ENCODE results near the gene SPOCK2. TPM values are rescaled to one million over a fixed set of nuclear protein-coding genes. Genes with fewer than 3 reads are reported as not detected.

SPOCK2 gene
- polyA plus RNA-seq, 1 experiment, result 0.02 TPM

DNA sequence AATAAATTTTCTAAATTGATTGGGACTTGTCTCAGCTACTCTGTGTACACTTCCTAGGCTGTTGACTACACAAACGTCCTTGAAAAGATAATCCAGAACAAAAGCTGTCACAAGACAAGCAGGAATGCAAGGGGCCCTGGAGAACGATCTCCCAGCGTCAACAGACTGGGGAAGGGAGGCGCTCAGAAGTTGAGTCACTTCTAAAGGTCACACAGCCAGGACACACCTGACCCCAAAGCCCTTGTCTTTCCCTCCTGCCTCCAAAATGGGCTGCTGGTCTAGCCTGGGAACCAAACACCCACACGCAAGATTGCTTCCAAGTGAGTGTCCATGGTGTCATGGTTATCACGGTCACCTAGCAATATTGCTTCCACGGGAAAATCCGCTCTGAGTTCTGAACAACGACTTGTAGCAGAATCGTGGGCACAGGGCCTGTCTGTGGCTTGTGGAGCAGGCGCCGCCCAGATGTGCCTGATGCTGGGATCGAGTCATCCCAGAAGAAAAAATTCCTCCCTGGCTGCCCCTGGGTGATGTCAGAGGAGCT, 49.8 kb downstream of the SPOCK2 start:
- no peak overlapping the region for H3K27ac ChIP-seq (ENCODE audit: low read depth, low read length)
- no peaks in the 10 kb centered on the region for H3K27me3 ChIP-seq (ENCODE audit: control insufficient read depth, insufficient read depth, low read length)
- no peak overlapping the region for H3K4me3 ChIP-seq (ENCODE audit: low read depth, low read length)
- no peak for DNase-seq (ENCODE audit: low read depth, low spot score)
- CTCF ChIA-PET, result interaction anchor here (0.7 to 4.0 kb wide), 3 partner anchors 10 to 142 kb away, joined by 4 to 40 read pairs (median 33); no protein-coding TSS in a partner anchor
- TF ChIP-seq CTCF (IDR thresholded peaks at IDR 0.05; ENCODE audit: low read depth, low read length), result no peak
- POLR2A ChIA-PET, result no interaction called here
- H3K9me3 ChIP-seq (ENCODE audit: control insufficient read depth, insufficient read depth, low read length), result no peaks in the 10 kb centered on the region

GRCh38 chr10:72037811-72038210, 50.5 kb downstream of the SPOCK2 start:
- ChIA-PET POLR2A (no interaction called here), CTCF (interaction anchor here (0.7 to 4.0 kb wide), 3 partner anchors 11 to 141 kb away, joined by 3 to 40 read pairs (median 33); no protein-coding TSS in a partner anchor)
- Histone ChIP-seq H3K27ac (ENCODE audit: low read depth, low read length) (no peak overlapping the region), H3K4me3 (ENCODE audit: low read depth, low read length) (no peak overlapping the region), H3K9me3 (ENCODE audit: control insufficient read depth, insufficient read depth, low read length) (no peaks in the 10 kb centered on the region), H3K27me3 (ENCODE audit: control insufficient read depth, insufficient read depth, low read length) (no peaks in the 10 kb centered on the region)
- no peak for DNase-seq (ENCODE audit: low read depth, low spot score)
- no peak for TF ChIP-seq CTCF (IDR thresholded peaks at IDR 0.05; ENCODE audit: low read depth, low read length)

- ChIA-PET CTCF (interaction anchor here (4.0 kb wide), 1 partner anchor 11 kb away, joined by 40 read pairs; no protein-coding TSS in a partner anchor), POLR2A (interaction anchor here (1.0 kb wide), 1 partner anchor 73 kb away, joined by 3 read pairs; no protein-coding TSS in a partner anchor)
- Histone ChIP-seq H3K27ac (ENCODE audit: low read depth, low read length) (no peak overlapping the region), H3K4me3 (ENCODE audit: low read depth, low read length) (no peak overlapping the region), H3K9me3 (ENCODE audit: control insufficient read depth, insufficient read depth, low read length) (no peaks in the 10 kb centered on the region), H3K27me3 (ENCODE audit: control insufficient read depth, insufficient read depth, low read length) (peaks cover 2% of the 10 kb centered on the region)
- TF ChIP-seq CTCF (IDR thresholded peaks at IDR 0.05; ENCODE audit: low read depth, low read length), result no peak
- no peak for DNase-seq (ENCODE audit: low read depth, low spot score)
Observed at GRCh38 chr10:72037266-72037665, 51.1 kb downstream of the SPOCK2 start.

DNA sequence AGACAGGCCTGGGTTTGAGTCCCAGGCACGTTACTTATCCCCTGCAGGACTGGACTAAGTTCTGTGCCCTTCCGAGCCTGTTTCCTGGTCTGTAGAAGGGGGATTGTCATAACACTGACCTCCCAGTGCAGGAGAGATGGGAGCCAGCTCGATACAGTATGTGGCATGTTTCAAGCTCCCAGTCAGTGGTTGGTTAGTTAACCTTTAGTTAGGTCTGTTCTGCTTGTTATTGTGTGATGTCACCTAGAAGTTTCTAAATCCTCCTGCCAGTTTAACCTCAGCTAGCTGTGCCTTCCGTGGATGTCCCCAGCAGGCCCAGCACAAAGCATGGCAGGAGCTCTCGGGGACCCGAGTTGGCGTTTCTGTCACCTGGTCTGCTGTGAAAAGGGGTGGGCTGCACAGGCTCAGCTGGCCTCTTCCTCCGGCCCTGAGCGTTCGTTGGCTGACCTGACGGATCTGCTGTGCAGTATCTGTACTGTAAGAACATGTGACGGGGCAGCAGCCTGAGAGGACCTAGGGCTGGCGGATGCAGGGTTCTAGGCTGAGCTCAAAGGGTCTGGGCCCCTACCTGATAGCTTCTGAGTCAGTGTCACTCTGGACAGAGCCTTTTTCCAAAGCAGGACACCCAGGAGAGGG, 53.0 kb downstream of the SPOCK2 start:
- H3K4me3 ChIP-seq (ENCODE audit: low read depth, low read length), result no peak overlapping the region
- ChIA-PET POLR2A (no interaction called here), CTCF (interaction anchor here (1.0 kb wide), 1 partner anchor 13 kb away, joined by 5 read pairs; no protein-coding TSS in a partner anchor)
- no peak for DNase-seq (ENCODE audit: low read depth, low spot score)
- H3K27ac ChIP-seq (ENCODE audit: low read depth, low read length), result no peak overlapping the region
- peaks cover 16% of the 10 kb centered on the region for H3K27me3 ChIP-seq (ENCODE audit: control insufficient read depth, insufficient read depth, low read length)
- H3K9me3 ChIP-seq (ENCODE audit: control insufficient read depth, insufficient read depth, low read length), result no peaks in the 10 kb centered on the region
- no peak for TF ChIP-seq CTCF (IDR thresholded peaks at IDR 0.05; ENCODE audit: low read depth, low read length)

DNA sequence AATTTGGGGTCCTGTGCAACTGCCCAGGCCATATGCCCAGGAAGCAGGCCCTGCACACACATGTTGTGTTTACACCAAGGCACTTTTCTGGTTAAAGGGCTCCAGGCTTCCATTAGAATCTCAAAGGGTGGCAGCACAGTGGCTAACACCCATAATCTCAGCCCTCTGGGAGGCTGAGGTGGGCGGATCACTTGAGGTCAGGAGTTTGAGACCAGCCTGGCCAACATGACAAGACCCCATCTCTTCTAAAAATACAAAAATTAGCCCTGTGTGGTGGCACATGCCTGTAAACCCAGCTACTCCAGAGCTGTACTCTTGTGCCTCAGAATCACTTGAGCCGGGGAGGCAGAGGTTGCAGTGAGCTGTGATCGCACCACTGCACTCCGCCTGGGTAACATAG, 53.6 kb downstream of the SPOCK2 start:
- Histone ChIP-seq H3K27ac (ENCODE audit: low read depth, low read length) (no peak overlapping the region), H3K4me3 (ENCODE audit: low read depth, low read length) (no peak overlapping the region), H3K27me3 (ENCODE audit: control insufficient read depth, insufficient read depth, low read length) (peaks cover 16% of the 10 kb centered on the region), H3K9me3 (ENCODE audit: control insufficient read depth, insufficient read depth, low read length) (no peaks in the 10 kb centered on the region)
- ChIA-PET POLR2A (no interaction called here), CTCF (interaction anchor here (1.0 kb wide), 1 partner anchor 14 kb away, joined by 5 read pairs; no protein-coding TSS in a partner anchor)
- no peak for TF ChIP-seq CTCF (IDR thresholded peaks at IDR 0.05; ENCODE audit: low read depth, low read length)
- DNase-seq (ENCODE audit: low read depth, low spot score), result no peak

Data from AG04450 (cell line).